Endothelial cell of umbilical vein (primary cell): ENCODE data around the gene HK3. TPM values are rescaled to one million over a fixed set of nuclear protein-coding genes. Genes with fewer than 3 reads are reported as not detected.

Experiments
- BruUV-seq: library from RNA; stranded (reverse); fragments of 400-500 nt; replicated peaks from 2 replicates; lab custom pipeline; 2021; lab: Mats Ljungman, UMichigan
- CTCF ChIA-PET: fragments of 300-600, 350-600 bp; sonication (Branson Sonifier 250); formaldehyde crosslinking; loops from one replicate; lab custom pipeline; 2021; ENCODE audit warnings: antibody characterized with exemption, inconsistent platforms; lab: Charles Lee
- POLR2A ChIA-PET: fragments of 300-600, 350-600 bp; sonication (Branson Sonifier 250); formaldehyde crosslinking; loops from one replicate; lab custom pipeline; 2021; ENCODE audit warnings: antibody characterized with exemption, inconsistent platforms; lab: Charles Lee
- DNase-seq: peaks from one replicate; pipeline ENCODE4 v3.0.0-alpha.2; 2011; ENCODE audit warnings: low read depth, low spot score
- FAIRE-seq: peaks from 2 replicates; lab custom pipeline; 2011; peaks lifted over from hg19 to GRCh38; lab: Jason Lieb, UNC
- H2AFZ ChIP-seq: 2 replicates; pipeline ENCODE4 v1.6.0; 2012; ENCODE audit warnings: low read depth, low read length, control low read depth, inconsistent platforms
- H3K27ac ChIP-seq: 2 replicates; pipeline ENCODE4 v1.5.1; 2011; ENCODE audit warnings: low read depth, mild to moderate bottlenecking, control low read depth, low read length, moderate library complexity; ENCODE audit not compliant: insufficient read depth
- H3K27me3 ChIP-seq, 2 experiments: 2 replicates each; pipeline versions ENCODE4 v1.6.0 to v1.6.1; 2011; ENCODE audit warnings: low read length in 2 of 2, mixed read lengths in 1 of 2; ENCODE audit not compliant: control insufficient read depth in 2 of 2, insufficient read depth in 2 of 2
- H3K36me3 ChIP-seq, 2 experiments: 2 replicates in 1 of 2; 3 replicates in 1 of 2; pipeline ENCODE4 v1.5.1; 2011; ENCODE audit warnings: low read length in 2 of 2, mild to moderate bottlenecking in 1 of 2, moderate library complexity in 1 of 2; ENCODE audit not compliant: control insufficient read depth in 2 of 2, insufficient read depth in 2 of 2; ENCODE audit errors: extremely low read depth in 1 of 2
- H3K4me1 ChIP-seq: 3 replicates; pipeline ENCODE4 v1.5.1; 2011; ENCODE audit warnings: mild to moderate bottlenecking, low read length; ENCODE audit not compliant: control insufficient read depth, insufficient read depth; ENCODE audit errors: extremely low read depth
- H3K4me2 ChIP-seq: 2 replicates; pipeline ENCODE4 v1.6.1; 2011; ENCODE audit warnings: low read length, control low read depth, mixed read lengths; ENCODE audit not compliant: insufficient read depth
- H3K4me3 ChIP-seq, 3 experiments: fragments of 200-600 bp in 1 of 3; sonication (generic), shearing (Covaris generic) in 1 of 3; replicated peaks in 1 of 3; 2 replicates each; pipeline ENCODE4 v1.5.1; 2011 to 2016; ENCODE audit warnings: control low read depth in 3 of 3, low read length in 3 of 3, mild to moderate bottlenecking in 2 of 3, inconsistent platforms in 1 of 3, low read depth in 1 of 3, moderate library complexity in 1 of 3; ENCODE audit not compliant: insufficient read depth in 1 of 3
- H3K79me2 ChIP-seq: 2 replicates; pipeline ENCODE4 v1.6.0; 2012; ENCODE audit warnings: low read length, inconsistent platforms; ENCODE audit not compliant: control insufficient read depth, insufficient read depth
- H3K9ac ChIP-seq: replicated peaks from 2 replicates; pipeline ENCODE3; 2011; ENCODE audit warnings: low read length, control low read depth; ENCODE audit not compliant: insufficient read depth; ENCODE audit errors: extremely low read depth
- H3K9me1 ChIP-seq: replicated peaks from 3 replicates; pipeline ENCODE4 v1.6.0; 2011; ENCODE audit warnings: mild to moderate bottlenecking, low read length; ENCODE audit not compliant: control insufficient read depth, insufficient read depth; ENCODE audit errors: extremely low read depth
- H3K9me3 ChIP-seq: replicated peaks from 2 replicates; pipeline ENCODE4 v1.5.1; 2012; ENCODE audit warnings: low read length, inconsistent platforms; ENCODE audit not compliant: control insufficient read depth, insufficient read depth
- H4K20me1 ChIP-seq: replicated peaks from 2 replicates; pipeline ENCODE3; 2011; ENCODE audit warnings: mild to moderate bottlenecking, low read length; ENCODE audit not compliant: control insufficient read depth, insufficient read depth; ENCODE audit errors: extremely low read depth
- CTCF ChIP-seq, 2 donors: IDR thresholded peaks; 1 replicate in 1 of 2; 2 replicates in 1 of 2; pipeline ENCODE4 v1.5.1; 2011; ENCODE audit warnings: low read length in 2 of 2, mild to moderate bottlenecking in 2 of 2, moderate library complexity in 2 of 2, control low read depth in 1 of 2, inconsistent platforms in 1 of 2, low read depth in 1 of 2; ENCODE audit not compliant: insufficient read depth in 1 of 2; ENCODE audit errors: extremely low read depth in 1 of 2
- GATA2 ChIP-seq: IDR thresholded peaks from 2 replicates; pipeline ENCODE4 v1.7.0; 2011; ENCODE audit warnings: low read depth, mild to moderate bottlenecking, moderate library complexity, mixed read lengths, low read length; ENCODE audit not compliant: insufficient read length, insufficient read depth
- MYC ChIP-seq: IDR thresholded peaks from one replicate; pipeline ENCODE4 v1.6.1; 2011; ENCODE audit warnings: mild to moderate bottlenecking, low read depth, low read length
- POLR2AphosphoS5 ChIP-seq: IDR thresholded peaks from 2 replicates; pipeline ENCODE4 v1.6.1; 2012; ENCODE audit warnings: low read depth, mild to moderate bottlenecking, control low read depth, low read length, moderate library complexity; ENCODE audit not compliant: insufficient read depth
- dilution Hi-C: fragments of 300-500 bp; cut with MboI; formaldehyde crosslinking; loops from one replicate; pipeline ENCODE4 v1.15.0; 2019; ENCODE audit warnings: low sequenced_read_pairs; ENCODE audit not compliant: extremely low pct_ligation_motif_present
- intact Hi-C: fragments of 100-400 bp; cut with micrococcal nuclease; formaldehyde crosslinking; loops from one replicate; pipeline ENCODE4 v1.10.0; 2022
- polyA plus RNA-seq, 4 experiments: library from polyadenylated mRNA; depleted of rRNA in 3 of 4; stranded (reverse) in 3 of 4; unstranded in 1 of 4; fragments of >200 nt; gene quantifications; 2 replicates each; pipeline versions ENCODE4 v1.2.1 to v1.2.3, GENCODE V29; 2011 to 2012; ENCODE audit warnings: missing spikeins in 1 of 4
- total RNA-seq: library from RNA; stranded (reverse); gene quantifications from 2 replicates; pipeline ENCODE4 v1.2.3, GENCODE V29; 2021

HK3 gene
- total and polyA plus RNA-seq, 2 donors (not counting 3 experiments of a cell fraction or from before 2014, with no cell fraction given) = not detected

GRCh38 chr5:176884571-176884890 is 14.6 kb downstream of the HK3 start:
- intact Hi-C loops = loop anchor here (10.0 kb wide), 1 partner anchor 220 kb away; no protein-coding TSS in a partner anchor
- BruUV-seq = no TSS peak
- no peaks in the 10 kb centered on the region for H3K9me3 ChIP-seq
- H3K27ac ChIP-seq = no peak overlapping the region
- no peak overlapping the region for H3K4me2 ChIP-seq
- TF ChIP-seq MYC (no peak), CTCF (IDR thresholded peaks at IDR 0.05; ENCODE audit: extremely low read depth in 1 of 2, insufficient read depth in 1 of 2, low read depth in 1 of 2, low read length in 2 of 2) (no peak)
- H4K20me1 ChIP-seq = no peaks in the 10 kb centered on the region
- FAIRE-seq (no peak), DNase-seq (no peak)
- H3K4me3 ChIP-seq = no peak overlapping the region
- H3K36me3 ChIP-seq = no peaks in the 10 kb centered on the region
- no peaks in the 10 kb centered on the region for H3K79me2 ChIP-seq
- H3K27me3 ChIP-seq = peaks cover 0 to 3% of the 10 kb centered on the region in 2 experiments
- CTCF ChIA-PET = no interaction called here
- no peak overlapping the region for H3K9ac ChIP-seq
- no peak overlapping the region for H2AFZ ChIP-seq
- dilution Hi-C loops = no loop called here
- no peaks in the 10 kb centered on the region for H3K4me1 ChIP-seq
- POLR2A ChIA-PET = no interaction called here
- H3K9me1 ChIP-seq = no peaks in the 10 kb centered on the region

GRCh38 chr5:176883700-176884570 is 15.2 kb downstream of the HK3 start:
- Histone ChIP-seq H3K9ac (no peak overlapping the region), H3K9me1 (no peaks in the 10 kb centered on the region), H3K4me1 (no peaks in the 10 kb centered on the region), H3K4me3 (no peak overlapping the region), H2AFZ (no peak overlapping the region), H3K4me2 (no peak overlapping the region), H3K79me2 (no peaks in the 10 kb centered on the region), H3K27me3 (peaks cover 0 to 3% of the 10 kb centered on the region in 2 experiments), H3K36me3 (no peaks in the 10 kb centered on the region), H3K27ac (no peak overlapping the region), H4K20me1 (no peaks in the 10 kb centered on the region), H3K9me3 (no peaks in the 10 kb centered on the region)
- no peak for DNase-seq
- FAIRE-seq = no peak
- intact Hi-C loops (loop anchor here (10.0 kb wide), 1 partner anchor 219 kb away; no protein-coding TSS in a partner anchor), dilution Hi-C loops (no loop called here)
- TF ChIP-seq CTCF (IDR thresholded peaks at IDR 0.05; ENCODE audit: extremely low read depth in 1 of 2, insufficient read depth in 1 of 2, low read depth in 1 of 2, low read length in 2 of 2) (no peak), GATA2 (no peak), POLR2AphosphoS5 (no peak)
- ChIA-PET CTCF (interaction anchor here (2.0 kb wide), 1 partner anchor 223 kb away, joined by 5 read pairs; no protein-coding TSS in a partner anchor), POLR2A (no interaction called here)
- no TSS peak for BruUV-seq
